HG02885 (cell line): ENCODE data around the gene NPAS1.

Experiments
- ATAC-seq: cut with Tn5 transposase; IDR thresholded peaks from one replicate; pipeline ENCODE4 v1.9.1; 2021; ENCODE audit warnings: mild to moderate bottlenecking; ENCODE audit not compliant: unreplicated experiment, poor library complexity

Gene NPAS1

GRCh38 chr19:47019431-47020041, at the start of gene NPAS1:
TSS of gene NPAS1 (plus strand) at chr19:47019837. CDS start at chr19:47021048, 1,211 bp downstream.
- no peak for ATAC-seq

- no peak for ATAC-seq
These were observed 48.8 kb upstream of the NPAS1 start for GRCh38 chr19:46970815-46971214.

GRCh38 chr19:46972311-46972710, 47.3 kb upstream of the NPAS1 start:
- ATAC-seq = no peak

- no peak for ATAC-seq
These were observed 45.5 kb upstream of the NPAS1 start for GRCh38 chr19:46974181-46974580.

GRCh38 chr19:46975011-46975924, 44.4 kb upstream of the NPAS1 start:
- ATAC-seq = no peak

GRCh38 chr19:46975925-46976782, 43.5 kb upstream of the NPAS1 start:
- ATAC-seq = no peak

- no peak for ATAC-seq
These were observed 42.8 kb upstream of the NPAS1 start for GRCh38 chr19:46976845-46977320.

GRCh38 chr19:46977548-46977947, 42.1 kb upstream of the NPAS1 start:
- ATAC-seq = no peak

GRCh38 chr19:46978171-46978869, 41.3 kb upstream of the NPAS1 start:
- no peak for ATAC-seq

- ATAC-seq = no peak
These were observed 40.2 kb upstream of the NPAS1 start for GRCh38 chr19:46979126-46980105.

GRCh38 chr19:46980761-46981160, 38.9 kb upstream of the NPAS1 start:
- no peak for ATAC-seq

- ATAC-seq = no peak
These were observed 38.2 kb upstream of the NPAS1 start for GRCh38 chr19:46981286-46981945.

GRCh38 chr19:46983097-46983496, 36.5 kb upstream of the NPAS1 start:
- ATAC-seq = no peak

- no peak for ATAC-seq
These were observed 35.3 kb upstream of the NPAS1 start for GRCh38 chr19:46984077-46985010.

GRCh38 chr19:46985542-46986415, 33.9 kb upstream of the NPAS1 start:
- no peak for ATAC-seq

GRCh38 chr19:46988614-46989230, 30.9 kb upstream of the NPAS1 start:
- ATAC-seq = no peak
